Measurements from ENCODE around the gene SLC17A9.

DNA sequence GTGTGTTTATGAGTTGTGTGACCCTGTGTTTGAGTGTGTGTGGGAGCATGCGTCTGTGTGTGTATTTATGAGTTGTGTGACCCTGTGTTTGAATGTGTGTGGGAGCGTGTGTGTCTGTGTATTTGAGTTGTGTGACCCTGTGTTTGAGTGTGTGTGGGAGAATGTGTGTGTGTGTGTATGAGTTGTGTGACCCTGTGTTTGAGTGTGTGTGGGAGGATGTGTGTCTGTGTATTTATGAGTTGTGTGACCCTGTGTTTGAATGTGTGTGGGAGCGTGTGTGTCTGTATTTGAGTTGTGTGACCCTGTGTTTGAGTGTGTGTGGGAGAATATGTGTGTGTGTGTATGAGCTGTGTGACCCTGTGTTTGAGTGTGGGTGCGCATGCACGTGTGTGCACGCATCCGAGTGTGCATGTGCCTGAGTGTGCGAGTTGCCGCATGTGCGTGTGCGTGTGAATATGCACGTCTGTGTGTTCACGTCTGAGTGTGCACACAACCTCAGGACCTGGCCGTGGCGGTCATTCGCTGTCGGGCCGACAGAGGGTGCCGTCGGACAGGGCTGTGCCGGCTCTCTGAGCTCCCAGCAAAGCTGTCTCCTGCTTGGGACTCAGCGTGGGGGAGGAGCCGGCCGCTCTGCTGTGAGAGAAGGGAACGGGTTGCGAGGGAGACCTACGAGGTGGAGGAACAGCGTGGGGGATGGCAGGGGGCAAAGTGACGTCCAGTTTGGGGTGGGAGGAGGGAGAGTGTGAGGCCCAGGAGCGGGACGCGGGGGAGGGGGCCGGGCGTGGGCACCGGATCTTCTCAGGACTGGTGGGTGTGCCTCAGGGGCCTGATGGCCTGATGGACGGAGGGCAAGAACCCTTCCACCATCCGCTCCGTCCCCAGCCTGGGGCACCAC is 19.7 kb downstream of the SLC17A9 start:
- no peak for TF ChIP-seq STAT1 (IDR thresholded peaks at IDR 0.05; ENCODE audit: unreplicated experiment)
- no peak for TF ChIP-seq POLR2AphosphoS5 (IDR thresholded peaks at IDR 0.05; ENCODE audit: low read depth)
